Measurements from ENCODE around the gene MTUS2. TPM values are rescaled to one million over a fixed set of nuclear protein-coding genes. Genes with fewer than 3 reads are reported as not detected.

MTUS2 gene
- total RNA-seq, 1 donor from 2014 or later = 8.9 TPM

- no peak for TF ChIP-seq CTCF (IDR thresholded peaks at IDR 0.05)
- H3K4me1 ChIP-seq = peaks cover 22 to 52% of the 10 kb centered on the region in 2 donors
- H3K36me3 ChIP-seq = no peaks in the 10 kb centered on the region
- intact Hi-C loops (cut with DNase I) = loop anchor here (10.0 kb wide), 3 partner anchors 300 to 1440 kb away; no protein-coding TSS in a partner anchor
- H3K27ac ChIP-seq = peak overlapping the region; percentile 88 to 90
- H3K4me3 ChIP-seq = no peak overlapping the region
- no peak for DNase-seq (ENCODE audit: low spot score in 2 of 2)
- H3K9me3 ChIP-seq = no peaks in the 10 kb centered on the region
- H3K27me3 ChIP-seq = no peaks in the 10 kb centered on the region
Observed at GRCh38 chr13:29434217-29434945, 614.2 kb downstream of the MTUS2 start.

GRCh38 chr13:29435125-29435911 lies 615.2 kb downstream of the MTUS2 start:
- no peak for TF ChIP-seq CTCF (IDR thresholded peaks at IDR 0.05)
- peaks cover 22 to 59% of the 10 kb centered on the region in 2 donors for H3K4me1 ChIP-seq
- peak overlapping the region; percentile 88 to 90 for H3K27ac ChIP-seq
- H3K4me3 ChIP-seq = no peak overlapping the region
- H3K9me3 ChIP-seq = no peaks in the 10 kb centered on the region
- H3K27me3 ChIP-seq = no peaks in the 10 kb centered on the region
- intact Hi-C loops (cut with DNase I) = loop anchor here (5.0 to 10.0 kb wide), 6 partner anchors 301 to 1727 kb away; partner anchors contain the start of genes HSPH1 and USPL1
- peak in 1 of 2 donors; percentile 63 for DNase-seq (ENCODE audit: low spot score in 2 of 2)
- H3K36me3 ChIP-seq = no peaks in the 10 kb centered on the region

- DNase-seq (ENCODE audit: low spot score in 2 of 2) = no peak
- H3K36me3 ChIP-seq = no peaks in the 10 kb centered on the region
- peaks cover 22 to 59% of the 10 kb centered on the region in 2 donors for H3K4me1 ChIP-seq
- intact Hi-C loops (cut with DNase I) = loop anchor here (5.0 to 10.0 kb wide), 6 partner anchors 301 to 1726 kb away; partner anchors contain the start of genes HSPH1 and USPL1
- no peaks in the 10 kb centered on the region for H3K27me3 ChIP-seq
- no peaks in the 10 kb centered on the region for H3K9me3 ChIP-seq
- H3K4me3 ChIP-seq = no peak overlapping the region
- no peak for TF ChIP-seq CTCF (IDR thresholded peaks at IDR 0.05)
- H3K27ac ChIP-seq = peak overlapping the region; percentile 88 to 90
Observed at GRCh38 chr13:29436291-29436690, 616.2 kb downstream of the MTUS2 start.

GRCh38 chr13:29436721-29437280 lies 616.7 kb downstream of the MTUS2 start:
- intact Hi-C loops (cut with DNase I) = loop anchor here (5.0 to 10.0 kb wide), 6 partner anchors 302 to 1726 kb away; partner anchors contain the start of genes HSPH1 and USPL1

More at GRCh38 chr13:29436721-29437280, 616.7 kb downstream of the MTUS2 start:
- H3K36me3 ChIP-seq = no peaks in the 10 kb centered on the region
- peaks cover 22 to 59% of the 10 kb centered on the region in 2 donors for H3K4me1 ChIP-seq
- DNase-seq (ENCODE audit: low spot score in 2 of 2) = no peak
- H3K27ac ChIP-seq = peak overlapping the region; percentile 88 to 90
- no peak overlapping the region for H3K4me3 ChIP-seq
- no peak for TF ChIP-seq CTCF (IDR thresholded peaks at IDR 0.05)
- no peaks in the 10 kb centered on the region for H3K9me3 ChIP-seq
- H3K27me3 ChIP-seq = no peaks in the 10 kb centered on the region

All from ascending aorta (tissue), 2 donors.